HEK293 (cell line): Measurements from ENCODE around the gene MKLN1.
A peak's percentile ranks its signal among the peaks of the same experiment; 100 is the strongest.

Experiments used
- IKZF3 ChIP-seq: fragments of 450-650 bp; IDR thresholded peaks from 2 replicates; pipeline ENCODE4 v1.5.0; 2018; ENCODE audit warnings: missing biosample characterization, mild to moderate bottlenecking, missing genetic modification characterization, moderate library complexity
- TCF7L2 ChIP-seq: IDR thresholded peaks from 2 replicates; pipeline ENCODE4 v1.6.1; 2011; ENCODE audit warnings: low read depth, mild to moderate bottlenecking, inconsistent platforms, low read length, moderate library complexity, borderline replicate concordance
- ZBTB48 ChIP-seq: fragments of 450-650 bp; formaldehyde crosslinking; IDR thresholded peaks from 2 replicates; pipeline ENCODE4 v1.5.1; 2016; ENCODE audit warnings: missing biosample characterization, missing genetic modification characterization
- ZNF16 ChIP-seq: fragments of 450-650 bp; formaldehyde crosslinking; IDR thresholded peaks from 2 replicates; pipeline ENCODE4 v1.5.1; 2016; ENCODE audit warnings: low read depth, missing biosample characterization, missing genetic modification characterization
- ZNF169 ChIP-seq: fragments of 450-650 bp; formaldehyde crosslinking; IDR thresholded peaks from 2 replicates; pipeline ENCODE4 v1.5.1; 2016; ENCODE audit warnings: missing biosample characterization, missing genetic modification characterization
- ZNF266 ChIP-seq: fragments of 450-650 bp; formaldehyde crosslinking; IDR thresholded peaks from 2 replicates; pipeline ENCODE4 v1.5.1; 2016; ENCODE audit warnings: missing biosample characterization, missing genetic modification characterization, low read depth
- ZNF521 ChIP-seq: fragments of 450-650 bp; formaldehyde crosslinking; IDR thresholded peaks from 2 replicates; pipeline ENCODE4 v1.5.1; 2017; ENCODE audit warnings: missing biosample characterization, mild to moderate bottlenecking, missing genetic modification characterization
- ZNF549 ChIP-seq: fragments of 450-650 bp; IDR thresholded peaks from 2 replicates; pipeline ENCODE4 v1.5.1; 2018; ENCODE audit warnings: missing biosample characterization, missing genetic modification characterization, mild to moderate bottlenecking, inconsistent platforms, moderate library complexity
- ZNF585B ChIP-seq: fragments of 450-650 bp; formaldehyde crosslinking; IDR thresholded peaks from 2 replicates; pipeline ENCODE4 v1.5.1; 2016; ENCODE audit warnings: missing biosample characterization, missing genetic modification characterization
- ZNF600 ChIP-seq: fragments of 450-650 bp; formaldehyde crosslinking; IDR thresholded peaks from 2 replicates; pipeline ENCODE4 v1.5.1; 2016; ENCODE audit warnings: missing biosample characterization, missing genetic modification characterization
- ZNF701 ChIP-seq: fragments of 450-650 bp; formaldehyde crosslinking; IDR thresholded peaks from 2 replicates; pipeline ENCODE4 v1.5.1; 2016; ENCODE audit warnings: missing biosample characterization, missing genetic modification characterization
- ZNF768 ChIP-seq: fragments of 450-650 bp; formaldehyde crosslinking; IDR thresholded peaks from 2 replicates; pipeline ENCODE4 v1.5.1; 2018; ENCODE audit warnings: missing biosample characterization, mild to moderate bottlenecking, missing genetic modification characterization
- ZNF791 ChIP-seq: fragments of 450-650 bp; formaldehyde crosslinking; IDR thresholded peaks from 2 replicates; pipeline ENCODE4 v1.5.1; 2016; ENCODE audit warnings: missing biosample characterization, missing genetic modification characterization
- TF ChIP-seq, protein P1 (sequence below): fragments of 450-650 bp; formaldehyde crosslinking; IDR thresholded peaks from 2 replicates; pipeline ENCODE4 v1.5.1; 2016; ENCODE audit warnings: missing biosample characterization, missing genetic modification characterization
- TF ChIP-seq, protein P2 (sequence below): fragments of 450-650 bp; formaldehyde crosslinking; IDR thresholded peaks from 2 replicates; pipeline ENCODE4 v1.5.1; 2017; ENCODE audit warnings: missing biosample characterization, mild to moderate bottlenecking, missing genetic modification characterization, moderate library complexity
- TF ChIP-seq, protein P3 (sequence below): fragments of 450-650 bp; formaldehyde crosslinking; IDR thresholded peaks from 2 replicates; pipeline ENCODE4 v1.5.1; 2016; ENCODE audit warnings: missing biosample characterization, missing genetic modification characterization
- TF ChIP-seq, protein P4 (sequence below): sonication (generic); formaldehyde crosslinking; IDR thresholded peaks from 2 replicates; pipeline ENCODE4 v1.8.1; 2022; ENCODE audit warnings: mild to moderate bottlenecking, moderate library complexity, missing genetic modification reagents
- TF ChIP-seq, protein P5 (sequence below): fragments of 450-650 bp; formaldehyde crosslinking; IDR thresholded peaks from 2 replicates; pipeline ENCODE4 v1.5.1; 2017; ENCODE audit warnings: missing biosample characterization, missing genetic modification characterization
- TF ChIP-seq, protein P6 (sequence below): fragments of 450-650 bp; formaldehyde crosslinking; IDR thresholded peaks from 2 replicates; pipeline ENCODE4 v1.5.1; 2017; ENCODE audit warnings: missing biosample characterization, missing genetic modification characterization
- TF ChIP-seq, protein P7 (sequence below): IDR thresholded peaks from 2 replicates; pipeline ENCODE4 v1.6.1; 2011; ENCODE audit warnings: mild to moderate bottlenecking, low read depth, low read length, borderline replicate concordance
- TF ChIP-seq, protein P8 (sequence below): fragments of 450-650 bp; formaldehyde crosslinking; IDR thresholded peaks from 2 replicates; pipeline ENCODE4 v1.5.1; 2016; ENCODE audit warnings: missing biosample characterization, missing genetic modification characterization
- TF ChIP-seq, protein P9 (sequence below): fragments of 450-650 bp; formaldehyde crosslinking; IDR thresholded peaks from 2 replicates; pipeline ENCODE4 v1.5.1; 2017; ENCODE audit warnings: missing biosample characterization, missing genetic modification characterization

MKLN1 gene

DNA sequence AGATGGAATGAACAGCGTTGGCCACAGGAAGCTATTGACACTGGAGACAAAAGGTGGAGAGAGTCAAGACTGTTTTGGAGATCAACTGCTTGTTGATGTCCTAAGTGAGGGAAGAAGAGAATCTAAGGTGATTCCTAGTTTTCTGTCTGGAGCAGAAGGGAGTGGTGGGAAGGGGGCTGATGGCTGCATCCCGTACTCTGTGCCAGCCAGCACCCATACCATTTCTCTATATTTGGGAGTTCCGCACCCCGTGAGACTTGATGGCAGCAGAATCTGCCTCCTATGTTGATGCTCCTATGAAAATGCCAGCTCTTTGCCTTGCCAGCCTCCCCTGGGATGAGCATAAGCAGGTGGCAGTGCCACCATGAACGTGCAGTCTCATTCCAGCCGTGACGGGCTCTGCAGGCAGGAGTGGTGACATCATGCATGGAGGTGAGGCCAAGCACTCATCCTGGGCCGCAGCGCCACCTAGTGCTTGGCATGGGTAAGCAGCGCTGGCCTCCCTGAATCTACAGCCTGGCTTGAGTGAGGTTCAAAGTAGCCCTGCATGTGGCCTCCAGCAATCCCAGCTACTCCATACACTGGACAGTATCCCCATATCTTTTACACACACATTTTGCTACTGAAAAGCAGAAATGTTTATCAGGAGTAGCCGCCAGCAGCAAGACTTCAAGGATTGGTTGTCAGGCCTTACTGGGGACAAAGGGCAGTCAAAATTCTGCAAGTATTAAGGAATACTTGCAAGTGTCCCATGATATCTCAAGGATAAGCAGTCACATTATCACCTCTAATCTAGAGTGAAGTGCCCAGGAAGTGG is 185.8 kb downstream of the MKLN1 start (continued):
- TF ChIP-seq, protein P1, sequence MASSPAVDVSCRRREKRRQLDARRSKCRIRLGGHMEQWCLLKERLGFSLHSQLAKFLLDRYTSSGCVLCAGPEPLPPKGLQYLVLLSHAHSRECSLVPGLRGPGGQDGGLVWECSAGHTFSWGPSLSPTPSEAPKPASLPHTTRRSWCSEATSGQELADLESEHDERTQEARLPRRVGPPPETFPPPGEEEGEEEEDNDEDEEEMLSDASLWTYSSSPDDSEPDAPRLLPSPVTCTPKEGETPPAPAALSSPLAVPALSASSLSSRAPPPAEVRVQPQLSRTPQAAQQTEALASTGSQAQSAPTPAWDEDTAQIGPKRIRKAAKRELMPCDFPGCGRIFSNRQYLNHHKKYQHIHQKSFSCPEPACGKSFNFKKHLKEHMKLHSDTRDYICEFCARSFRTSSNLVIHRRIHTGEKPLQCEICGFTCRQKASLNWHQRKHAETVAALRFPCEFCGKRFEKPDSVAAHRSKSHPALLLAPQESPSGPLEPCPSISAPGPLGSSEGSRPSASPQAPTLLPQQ (tag by site-specific recombination): 0 out of 2 replicates have a peak, but pooled peaks have one; percentile 54
- no peak for TF ChIP-seq ZNF585B
- TF ChIP-seq ZNF549 (tag by site-specific recombination): no peak
- TF ChIP-seq, protein P2, sequence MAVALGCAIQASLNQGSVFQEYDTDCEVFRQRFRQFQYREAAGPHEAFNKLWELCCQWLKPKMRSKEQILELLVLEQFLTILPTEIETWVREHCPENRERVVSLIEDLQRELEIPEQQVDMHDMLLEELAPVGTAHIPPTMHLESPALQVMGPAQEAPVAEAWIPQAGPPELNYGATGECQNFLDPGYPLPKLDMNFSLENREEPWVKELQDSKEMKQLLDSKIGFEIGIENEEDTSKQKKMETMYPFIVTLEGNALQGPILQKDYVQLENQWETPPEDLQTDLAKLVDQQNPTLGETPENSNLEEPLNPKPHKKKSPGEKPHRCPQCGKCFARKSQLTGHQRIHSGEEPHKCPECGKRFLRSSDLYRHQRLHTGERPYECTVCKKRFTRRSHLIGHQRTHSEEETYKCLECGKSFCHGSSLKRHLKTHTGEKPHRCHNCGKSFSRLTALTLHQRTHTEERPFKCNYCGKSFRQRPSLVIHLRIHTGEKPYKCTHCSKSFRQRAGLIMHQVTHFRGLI (tag by site-specific recombination): no peak
- TF ChIP-seq ZNF791 (tag by site-specific recombination): no peak
- TF ChIP-seq ZNF701: no peak
- TF ChIP-seq ZNF768 (tag by site-specific recombination): no peak
- TF ChIP-seq, protein P3, sequence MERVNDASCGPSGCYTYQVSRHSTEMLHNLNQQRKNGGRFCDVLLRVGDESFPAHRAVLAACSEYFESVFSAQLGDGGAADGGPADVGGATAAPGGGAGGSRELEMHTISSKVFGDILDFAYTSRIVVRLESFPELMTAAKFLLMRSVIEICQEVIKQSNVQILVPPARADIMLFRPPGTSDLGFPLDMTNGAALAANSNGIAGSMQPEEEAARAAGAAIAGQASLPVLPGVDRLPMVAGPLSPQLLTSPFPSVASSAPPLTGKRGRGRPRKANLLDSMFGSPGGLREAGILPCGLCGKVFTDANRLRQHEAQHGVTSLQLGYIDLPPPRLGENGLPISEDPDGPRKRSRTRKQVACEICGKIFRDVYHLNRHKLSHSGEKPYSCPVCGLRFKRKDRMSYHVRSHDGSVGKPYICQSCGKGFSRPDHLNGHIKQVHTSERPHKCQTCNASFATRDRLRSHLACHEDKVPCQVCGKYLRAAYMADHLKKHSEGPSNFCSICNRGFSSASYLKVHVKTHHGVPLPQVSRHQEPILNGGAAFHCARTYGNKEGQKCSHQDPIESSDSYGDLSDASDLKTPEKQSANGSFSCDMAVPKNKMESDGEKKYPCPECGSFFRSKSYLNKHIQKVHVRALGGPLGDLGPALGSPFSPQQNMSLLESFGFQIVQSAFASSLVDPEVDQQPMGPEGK (tag by site-specific recombination): no peak
- TF ChIP-seq ZNF600 (tag by site-specific recombination): peak; percentile 54; the same call in 1 of the 2 replicates
- peak; percentile 73 for TF ChIP-seq IKZF3 (tag by site-specific recombination)
- TF ChIP-seq ZNF266: no peak
- TF ChIP-seq ZNF521 (tag by site-specific recombination): no peak
- TF ChIP-seq, protein P4, sequence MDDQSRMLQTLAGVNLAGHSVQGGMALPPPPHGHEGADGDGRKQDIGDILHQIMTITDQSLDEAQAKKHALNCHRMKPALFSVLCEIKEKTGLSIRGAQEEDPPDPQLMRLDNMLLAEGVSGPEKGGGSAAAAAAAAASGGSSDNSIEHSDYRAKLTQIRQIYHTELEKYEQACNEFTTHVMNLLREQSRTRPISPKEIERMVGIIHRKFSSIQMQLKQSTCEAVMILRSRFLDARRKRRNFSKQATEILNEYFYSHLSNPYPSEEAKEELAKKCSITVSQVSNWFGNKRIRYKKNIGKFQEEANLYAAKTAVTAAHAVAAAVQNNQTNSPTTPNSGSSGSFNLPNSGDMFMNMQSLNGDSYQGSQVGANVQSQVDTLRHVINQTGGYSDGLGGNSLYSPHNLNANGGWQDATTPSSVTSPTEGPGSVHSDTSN (CRISPR knock-in tag): 0 out of 2 replicates have a peak, but pooled peaks have one; percentile 49
- TF ChIP-seq ZNF169 (tag by site-specific recombination): no peak
- TF ChIP-seq, protein P5, sequence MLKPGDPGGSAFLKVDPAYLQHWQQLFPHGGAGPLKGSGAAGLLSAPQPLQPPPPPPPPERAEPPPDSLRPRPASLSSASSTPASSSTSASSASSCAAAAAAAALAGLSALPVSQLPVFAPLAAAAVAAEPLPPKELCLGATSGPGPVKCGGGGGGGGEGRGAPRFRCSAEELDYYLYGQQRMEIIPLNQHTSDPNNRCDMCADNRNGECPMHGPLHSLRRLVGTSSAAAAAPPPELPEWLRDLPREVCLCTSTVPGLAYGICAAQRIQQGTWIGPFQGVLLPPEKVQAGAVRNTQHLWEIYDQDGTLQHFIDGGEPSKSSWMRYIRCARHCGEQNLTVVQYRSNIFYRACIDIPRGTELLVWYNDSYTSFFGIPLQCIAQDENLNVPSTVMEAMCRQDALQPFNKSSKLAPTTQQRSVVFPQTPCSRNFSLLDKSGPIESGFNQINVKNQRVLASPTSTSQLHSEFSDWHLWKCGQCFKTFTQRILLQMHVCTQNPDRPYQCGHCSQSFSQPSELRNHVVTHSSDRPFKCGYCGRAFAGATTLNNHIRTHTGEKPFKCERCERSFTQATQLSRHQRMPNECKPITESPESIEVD: no peak
- no peak for TF ChIP-seq ZBTB48 (tag by site-specific recombination)
- TF ChIP-seq, protein P6, sequence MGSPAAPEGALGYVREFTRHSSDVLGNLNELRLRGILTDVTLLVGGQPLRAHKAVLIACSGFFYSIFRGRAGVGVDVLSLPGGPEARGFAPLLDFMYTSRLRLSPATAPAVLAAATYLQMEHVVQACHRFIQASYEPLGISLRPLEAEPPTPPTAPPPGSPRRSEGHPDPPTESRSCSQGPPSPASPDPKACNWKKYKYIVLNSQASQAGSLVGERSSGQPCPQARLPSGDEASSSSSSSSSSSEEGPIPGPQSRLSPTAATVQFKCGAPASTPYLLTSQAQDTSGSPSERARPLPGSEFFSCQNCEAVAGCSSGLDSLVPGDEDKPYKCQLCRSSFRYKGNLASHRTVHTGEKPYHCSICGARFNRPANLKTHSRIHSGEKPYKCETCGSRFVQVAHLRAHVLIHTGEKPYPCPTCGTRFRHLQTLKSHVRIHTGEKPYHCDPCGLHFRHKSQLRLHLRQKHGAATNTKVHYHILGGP (tag by site-specific recombination): no peak
- no peak for TF ChIP-seq TCF7L2
- TF ChIP-seq, protein P7, sequence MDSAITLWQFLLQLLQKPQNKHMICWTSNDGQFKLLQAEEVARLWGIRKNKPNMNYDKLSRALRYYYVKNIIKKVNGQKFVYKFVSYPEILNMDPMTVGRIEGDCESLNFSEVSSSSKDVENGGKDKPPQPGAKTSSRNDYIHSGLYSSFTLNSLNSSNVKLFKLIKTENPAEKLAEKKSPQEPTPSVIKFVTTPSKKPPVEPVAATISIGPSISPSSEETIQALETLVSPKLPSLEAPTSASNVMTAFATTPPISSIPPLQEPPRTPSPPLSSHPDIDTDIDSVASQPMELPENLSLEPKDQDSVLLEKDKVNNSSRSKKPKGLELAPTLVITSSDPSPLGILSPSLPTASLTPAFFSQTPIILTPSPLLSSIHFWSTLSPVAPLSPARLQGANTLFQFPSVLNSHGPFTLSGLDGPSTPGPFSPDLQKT: no peak
- TF ChIP-seq, protein P8, sequence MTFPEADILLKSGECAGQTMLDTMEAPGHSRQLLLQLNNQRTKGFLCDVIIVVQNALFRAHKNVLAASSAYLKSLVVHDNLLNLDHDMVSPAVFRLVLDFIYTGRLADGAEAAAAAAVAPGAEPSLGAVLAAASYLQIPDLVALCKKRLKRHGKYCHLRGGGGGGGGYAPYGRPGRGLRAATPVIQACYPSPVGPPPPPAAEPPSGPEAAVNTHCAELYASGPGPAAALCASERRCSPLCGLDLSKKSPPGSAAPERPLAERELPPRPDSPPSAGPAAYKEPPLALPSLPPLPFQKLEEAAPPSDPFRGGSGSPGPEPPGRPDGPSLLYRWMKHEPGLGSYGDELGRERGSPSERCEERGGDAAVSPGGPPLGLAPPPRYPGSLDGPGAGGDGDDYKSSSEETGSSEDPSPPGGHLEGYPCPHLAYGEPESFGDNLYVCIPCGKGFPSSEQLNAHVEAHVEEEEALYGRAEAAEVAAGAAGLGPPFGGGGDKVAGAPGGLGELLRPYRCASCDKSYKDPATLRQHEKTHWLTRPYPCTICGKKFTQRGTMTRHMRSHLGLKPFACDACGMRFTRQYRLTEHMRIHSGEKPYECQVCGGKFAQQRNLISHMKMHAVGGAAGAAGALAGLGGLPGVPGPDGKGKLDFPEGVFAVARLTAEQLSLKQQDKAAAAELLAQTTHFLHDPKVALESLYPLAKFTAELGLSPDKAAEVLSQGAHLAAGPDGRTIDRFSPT: peak; percentile 97
- TF ChIP-seq, protein P9, sequence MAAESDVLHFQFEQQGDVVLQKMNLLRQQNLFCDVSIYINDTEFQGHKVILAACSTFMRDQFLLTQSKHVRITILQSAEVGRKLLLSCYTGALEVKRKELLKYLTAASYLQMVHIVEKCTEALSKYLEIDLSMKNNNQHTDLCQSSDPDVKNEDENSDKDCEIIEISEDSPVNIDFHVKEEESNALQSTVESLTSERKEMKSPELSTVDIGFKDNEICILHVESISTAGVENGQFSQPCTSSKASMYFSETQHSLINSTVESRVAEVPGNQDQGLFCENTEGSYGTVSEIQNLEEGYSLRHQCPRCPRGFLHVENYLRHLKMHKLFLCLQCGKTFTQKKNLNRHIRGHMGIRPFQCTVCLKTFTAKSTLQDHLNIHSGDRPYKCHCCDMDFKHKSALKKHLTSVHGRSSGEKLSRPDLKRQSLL: no peak
- no peak for TF ChIP-seq ZNF16 (tag by site-specific recombination)
